Vagina (tissue), 2 donors: Measurements from ENCODE around the gene ACOX2. TPM values are rescaled to one million over a fixed set of nuclear protein-coding genes. Genes with fewer than 3 reads are reported as not detected.
A peak's percentile ranks its signal among the peaks of the same experiment; 100 is the strongest.

ENCODE experiments used
- DNase-seq, 2 donors: peaks; one replicate each; pipeline ENCODE4 v3.0.0-alpha.2; 2017; ENCODE audit errors: extremely low spot score in 2 of 2
- H3K27ac ChIP-seq: fragments of 200-600 bp; sonication (generic); one replicate; pipeline ENCODE4 v1.5.1; 2019
- H3K27me3 ChIP-seq: fragments of 200-600 bp; sonication (generic); one replicate; pipeline ENCODE4 v1.5.1; 2019
- H3K36me3 ChIP-seq, 2 donors: fragments of 200-600 bp; sonication (generic); one replicate each; pipeline ENCODE4 v1.5.1; 2017 to 2019
- H3K4me1 ChIP-seq: fragments of 200-600 bp; sonication (generic); one replicate; pipeline ENCODE4 v1.5.1; 2019
- H3K4me3 ChIP-seq, 2 donors: fragments of 200-600 bp; sonication (generic); 1 replicate in 1 of 2; 2 replicates in 1 of 2; pipeline ENCODE4 v1.5.1; 2016 to 2019
- H3K9me3 ChIP-seq: fragments of 200-600 bp; sonication (generic); one replicate; pipeline ENCODE4 v1.5.1; 2019
- POLR2A ChIP-seq, 2 donors: fragments of 450-650 bp; IDR thresholded peaks; one replicate each; pipeline ENCODE4 v1.6.1; 2017; ENCODE audit warnings: antibody characterized with exemption in 2 of 2, mild to moderate bottlenecking in 2 of 2, moderate library complexity in 2 of 2
- POLR2AphosphoS5 ChIP-seq, 2 donors: sonication (generic); formaldehyde crosslinking; IDR thresholded peaks; one replicate each; pipeline ENCODE4 v1.9.0; 2017; ENCODE audit warnings: antibody characterized with exemption in 2 of 2, mild to moderate bottlenecking in 2 of 2, low read depth in 1 of 2; ENCODE audit not compliant: insufficient read depth in 1 of 2
- intact Hi-C: fragments of 100-400 bp; cut with DNase I; formaldehyde crosslinking; loops from one replicate; pipeline ENCODE4 v1.15.1; 2023
- total RNA-seq: library from RNA; depleted of rRNA; stranded (reverse); fragments of >200 nt; gene quantifications from one replicate; pipeline ENCODE4 v1.2.3, GENCODE V29; 2016
- TF ChIP-seq, protein P1 (sequence below), 3 experiments: fragments of 450-650 bp in 2 of 3; fragments of 200-600 bp in 1 of 3; sonication (generic) in 1 of 3; IDR thresholded peaks; one replicate each; pipeline ENCODE4 v1.5.1; 2017 to 2019; ENCODE audit warnings: antibody characterized with exemption in 3 of 3, mild to moderate bottlenecking in 2 of 3, moderate library complexity in 2 of 3

The ACOX2 gene
- total RNA-seq, 1 donor from 2014 or later = 24.8 TPM

- intact Hi-C loops = no loop called here
- no peaks in the 10 kb centered on the region for H3K36me3 ChIP-seq
- no peak overlapping the region for H3K27ac ChIP-seq
- H3K27me3 ChIP-seq = no peaks in the 10 kb centered on the region
- no peaks in the 10 kb centered on the region for H3K9me3 ChIP-seq
- TF ChIP-seq POLR2AphosphoS5 (IDR thresholded peaks at IDR 0.05; ENCODE audit: insufficient read depth in 1 of 2, low read depth in 1 of 2) = no peak
- TF ChIP-seq POLR2A (IDR thresholded peaks at IDR 0.05) = no peak
- TF ChIP-seq, protein P1, sequence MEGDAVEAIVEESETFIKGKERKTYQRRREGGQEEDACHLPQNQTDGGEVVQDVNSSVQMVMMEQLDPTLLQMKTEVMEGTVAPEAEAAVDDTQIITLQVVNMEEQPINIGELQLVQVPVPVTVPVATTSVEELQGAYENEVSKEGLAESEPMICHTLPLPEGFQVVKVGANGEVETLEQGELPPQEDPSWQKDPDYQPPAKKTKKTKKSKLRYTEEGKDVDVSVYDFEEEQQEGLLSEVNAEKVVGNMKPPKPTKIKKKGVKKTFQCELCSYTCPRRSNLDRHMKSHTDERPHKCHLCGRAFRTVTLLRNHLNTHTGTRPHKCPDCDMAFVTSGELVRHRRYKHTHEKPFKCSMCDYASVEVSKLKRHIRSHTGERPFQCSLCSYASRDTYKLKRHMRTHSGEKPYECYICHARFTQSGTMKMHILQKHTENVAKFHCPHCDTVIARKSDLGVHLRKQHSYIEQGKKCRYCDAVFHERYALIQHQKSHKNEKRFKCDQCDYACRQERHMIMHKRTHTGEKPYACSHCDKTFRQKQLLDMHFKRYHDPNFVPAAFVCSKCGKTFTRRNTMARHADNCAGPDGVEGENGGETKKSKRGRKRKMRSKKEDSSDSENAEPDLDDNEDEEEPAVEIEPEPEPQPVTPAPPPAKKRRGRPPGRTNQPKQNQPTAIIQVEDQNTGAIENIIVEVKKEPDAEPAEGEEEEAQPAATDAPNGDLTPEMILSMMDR (IDR thresholded peaks at IDR 0.05) = no peak
- peaks cover 15% of the 10 kb centered on the region for H3K4me1 ChIP-seq
- H3K4me3 ChIP-seq = no peak overlapping the region
- DNase-seq = no peak
Observed at GRCh38 chr3:58464866-58465265, 72.1 kb downstream of the ACOX2 start.

DNA sequence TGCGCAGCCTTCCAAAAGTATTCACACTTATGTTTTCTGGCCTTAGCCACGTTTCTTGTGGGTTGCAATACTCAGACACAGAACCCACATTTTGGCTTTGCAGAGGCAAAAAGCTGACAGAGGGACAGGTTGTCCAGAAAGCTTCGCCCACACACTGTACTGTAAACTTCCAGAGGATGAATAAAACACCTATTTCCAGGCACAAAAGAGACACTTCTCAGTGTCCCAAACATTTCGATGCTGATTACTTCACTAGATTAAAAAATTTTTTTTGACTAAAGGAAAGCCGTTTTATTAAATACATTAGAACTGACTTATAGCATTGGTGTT is 73.1 kb downstream of the ACOX2 start:
- no peak for DNase-seq
- intact Hi-C loops = no loop called here
- peaks cover 15% of the 10 kb centered on the region for H3K4me1 ChIP-seq
- H3K36me3 ChIP-seq = no peaks in the 10 kb centered on the region
- H3K27ac ChIP-seq = no peak overlapping the region
- TF ChIP-seq POLR2AphosphoS5 (IDR thresholded peaks at IDR 0.05; ENCODE audit: insufficient read depth in 1 of 2, low read depth in 1 of 2) (no peak), POLR2A (IDR thresholded peaks at IDR 0.05) (no peak)
- TF ChIP-seq, protein P1 (IDR thresholded peaks at IDR 0.05) = no peak
- H3K9me3 ChIP-seq = no peaks in the 10 kb centered on the region
- no peaks in the 10 kb centered on the region for H3K27me3 ChIP-seq
- H3K4me3 ChIP-seq = peak overlapping the region; percentile 28 to 33

DNA sequence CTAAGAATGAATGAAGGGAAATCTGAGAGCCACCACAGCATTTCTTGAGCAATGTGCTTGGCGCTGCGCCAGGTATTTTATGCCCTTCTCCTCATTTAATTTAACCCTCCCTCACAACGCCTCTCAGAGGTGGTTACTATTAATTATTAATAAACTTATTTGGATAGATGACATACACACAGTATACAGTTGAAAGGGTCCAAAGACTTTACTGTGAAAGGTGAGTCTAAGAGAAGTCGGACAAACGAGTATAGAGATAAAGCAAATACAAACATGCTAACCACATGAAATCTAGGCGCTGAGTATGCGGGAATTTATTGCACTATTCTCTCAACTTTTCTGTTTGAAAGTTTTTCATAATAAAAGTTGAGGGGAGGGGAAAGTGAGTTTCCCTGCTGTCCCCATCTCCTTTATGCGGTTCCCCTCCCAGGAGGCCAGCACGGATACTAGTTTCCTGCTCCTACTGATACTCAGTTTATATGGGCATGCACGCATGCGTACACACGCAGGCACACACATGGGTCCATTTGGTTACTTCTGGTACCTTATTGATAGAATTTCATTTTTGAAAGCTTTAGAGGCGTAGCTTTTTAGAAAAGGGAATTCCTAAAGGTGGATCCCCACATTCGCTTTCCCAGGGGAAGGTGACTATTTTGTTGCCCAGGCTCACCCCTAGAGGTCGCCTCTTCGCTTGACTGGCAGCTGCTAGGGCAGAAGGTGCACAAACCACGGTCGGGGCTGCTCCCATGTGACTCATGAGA is 73.6 kb downstream of the ACOX2 start:
- Histone ChIP-seq H3K36me3 (no peaks in the 10 kb centered on the region), H3K27me3 (no peaks in the 10 kb centered on the region), H3K4me1 (peaks cover 15% of the 10 kb centered on the region), H3K27ac (peak overlapping the region; percentile 2), H3K9me3 (no peaks in the 10 kb centered on the region), H3K4me3 (peak overlapping the region; percentile 28 to 33)
- intact Hi-C loops = no loop called here
- no peak for DNase-seq
- TF ChIP-seq, protein P1 (IDR thresholded peaks at IDR 0.05) = peak; percentile 41 to 69 (median 56)
- TF ChIP-seq POLR2AphosphoS5 (IDR thresholded peaks at IDR 0.05; ENCODE audit: insufficient read depth in 1 of 2, low read depth in 1 of 2) (peak in 1 of 2 donors; percentile 52), POLR2A (IDR thresholded peaks at IDR 0.05) (no peak)

GRCh38 chr3:58462829-58463180 is 74.2 kb downstream of the ACOX2 start:
- Histone ChIP-seq H3K36me3 (no peaks in the 10 kb centered on the region), H3K4me3 (no peak overlapping the region), H3K4me1 (peaks cover 15% of the 10 kb centered on the region), H3K9me3 (no peaks in the 10 kb centered on the region), H3K27me3 (no peaks in the 10 kb centered on the region), H3K27ac (no peak overlapping the region)
- no peak for DNase-seq
- intact Hi-C loops = no loop called here
- TF ChIP-seq POLR2A (IDR thresholded peaks at IDR 0.05) = no peak
- TF ChIP-seq, protein P1 (IDR thresholded peaks at IDR 0.05) = no peak
- TF ChIP-seq POLR2AphosphoS5 (IDR thresholded peaks at IDR 0.05; ENCODE audit: insufficient read depth in 1 of 2, low read depth in 1 of 2) = no peak

GRCh38 chr3:58459160-58459559 is 77.8 kb downstream of the ACOX2 start:
- Histone ChIP-seq H3K36me3 (no peaks in the 10 kb centered on the region), H3K4me1 (peaks cover 15% of the 10 kb centered on the region), H3K9me3 (peaks cover 5% of the 10 kb centered on the region), H3K27me3 (no peaks in the 10 kb centered on the region), H3K4me3 (no peak overlapping the region), H3K27ac (no peak overlapping the region)
- DNase-seq = no peak
- no peak for TF ChIP-seq POLR2A (IDR thresholded peaks at IDR 0.05)
- TF ChIP-seq, protein P1 (IDR thresholded peaks at IDR 0.05) = no peak
- no peak for TF ChIP-seq POLR2AphosphoS5 (IDR thresholded peaks at IDR 0.05; ENCODE audit: insufficient read depth in 1 of 2, low read depth in 1 of 2)
- intact Hi-C loops = no loop called here
